DOHH2 (cell line): ENCODE results near the gene RHEX.

Experiments
- H3F3A ChIP-seq: fragments of 200-600 bp; sonication (generic), shearing (Covaris generic); 2 replicates; pipeline ENCODE4 v1.6.0; 2016; ENCODE audit warnings: antibody characterized with exemption, mild to moderate bottlenecking; ENCODE audit not compliant: control insufficient read depth, insufficient read depth
- H3K27ac ChIP-seq: fragments of 200-600 bp; sonication (generic); 2 replicates; pipeline ENCODE4 v1.5.1; 2014; ENCODE audit warnings: low read depth, mild to moderate bottlenecking, low read length, moderate library complexity
- H3K27me3 ChIP-seq: fragments of 200-600 bp; sonication (generic); 2 replicates; pipeline ENCODE4 v1.6.1; 2014; ENCODE audit warnings: mild to moderate bottlenecking, low read length, mixed read lengths; ENCODE audit not compliant: control insufficient read depth
- H3K36me3 ChIP-seq: fragments of 200-600 bp; sonication (generic); 2 replicates; pipeline ENCODE4 v1.6.1; 2014; ENCODE audit warnings: mild to moderate bottlenecking, low read length, moderate library complexity, mixed read lengths; ENCODE audit not compliant: control insufficient read depth
- H3K4me1 ChIP-seq: fragments of 200-600 bp; sonication (generic); 2 replicates; pipeline ENCODE4 v1.6.1; 2014; ENCODE audit warnings: mild to moderate bottlenecking, low read length, mixed read lengths; ENCODE audit not compliant: control insufficient read depth
- H3K4me2 ChIP-seq: fragments of 200-600 bp; sonication (generic); 2 replicates; pipeline ENCODE4 v1.6.0; 2014; ENCODE audit warnings: mild to moderate bottlenecking, low read length, moderate library complexity
- H3K4me3 ChIP-seq: fragments of 200-600 bp; sonication (generic); 2 replicates; pipeline ENCODE4 v1.5.1; 2014; ENCODE audit warnings: mild to moderate bottlenecking, low read length, mixed read lengths
- H3K79me2 ChIP-seq: fragments of 200-600 bp; sonication (generic); 2 replicates; pipeline ENCODE4 v1.6.1; 2014; ENCODE audit warnings: mild to moderate bottlenecking, low read length, mixed read lengths; ENCODE audit not compliant: control insufficient read depth
- H3K9me2 ChIP-seq: fragments of 200-600 bp; sonication (generic); replicated peaks from 2 replicates; pipeline ENCODE4 v1.6.1; 2014; ENCODE audit warnings: mild to moderate bottlenecking, low read length, mixed read lengths; ENCODE audit not compliant: control insufficient read depth
- H3K9me3 ChIP-seq: fragments of 200-600 bp; sonication (generic); 2 replicates; pipeline ENCODE4 v1.6.1; 2014; ENCODE audit warnings: antibody characterized with exemption, low read length, mixed read lengths; ENCODE audit not compliant: control insufficient read depth, insufficient read depth
- H4K20me1 ChIP-seq: fragments of 200-600 bp; sonication (generic); 2 replicates; pipeline ENCODE4 v1.6.0; 2014; ENCODE audit warnings: low read depth, mild to moderate bottlenecking, antibody characterized with exemption, low read length, moderate library complexity; ENCODE audit not compliant: control insufficient read depth, insufficient read depth
- CTCF ChIP-seq: fragments of 200-600 bp; sonication (generic); IDR thresholded peaks from one replicate; pipeline ENCODE4 v1.5.1; 2014; ENCODE audit warnings: antibody characterized with exemption, mild to moderate bottlenecking, low read depth, low read length; ENCODE audit not compliant: poor library complexity, severe bottlenecking
- EZH2phosphoT487 ChIP-seq: fragments of 200-600 bp; sonication (generic); IDR thresholded peaks from 2 replicates; pipeline ENCODE4 v1.6.1; 2017; ENCODE audit warnings: borderline replicate concordance, mild to moderate bottlenecking, antibody characterized with exemption, low read length, moderate library complexity, mixed read lengths

The RHEX gene

GRCh38 chr1:206005234-206005633, 47.7 kb upstream of the RHEX start:
- H3K36me3 ChIP-seq, result no peaks in the 10 kb centered on the region
- H3K4me1 ChIP-seq, result no peaks in the 10 kb centered on the region
- H3K9me3 ChIP-seq, result no peaks in the 10 kb centered on the region
- no peaks in the 10 kb centered on the region for H3F3A ChIP-seq
- H4K20me1 ChIP-seq, result no peaks in the 10 kb centered on the region
- no peaks in the 10 kb centered on the region for H3K79me2 ChIP-seq
- H3K4me3 ChIP-seq, result no peak overlapping the region
- no peak for TF ChIP-seq EZH2phosphoT487
- TF ChIP-seq CTCF, result no peak
- peaks cover 4% of the 10 kb centered on the region; the same call in 1 of the 2 replicates for H3K27me3 ChIP-seq
- H3K9me2 ChIP-seq, result no peaks in the 10 kb centered on the region
- H3K4me2 ChIP-seq, result no peak overlapping the region
- no peak overlapping the region for H3K27ac ChIP-seq

DNA sequence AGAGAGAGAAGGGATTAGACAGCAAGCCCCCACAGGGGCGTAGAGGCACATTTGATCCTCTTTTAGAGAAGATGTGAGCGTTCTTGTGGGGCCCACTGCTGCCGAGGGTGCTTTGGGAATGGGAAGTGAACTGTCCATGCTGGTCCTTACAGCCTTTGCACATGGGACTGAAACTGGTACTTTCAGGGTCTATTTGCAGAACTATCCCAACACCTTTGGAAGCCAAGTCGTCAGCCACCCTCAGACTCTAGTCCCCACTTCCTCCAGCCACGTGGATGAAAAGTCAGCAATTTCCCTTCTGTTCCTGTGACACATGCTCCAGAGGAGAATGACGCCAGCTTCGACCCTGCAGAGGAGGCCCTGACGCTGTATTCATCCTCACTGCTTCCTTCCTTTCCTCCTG, 47.2 kb upstream of the RHEX start:
- no peak overlapping the region for H3K27ac ChIP-seq
- TF ChIP-seq CTCF, result no peak
- no peak for TF ChIP-seq EZH2phosphoT487
- no peak overlapping the region for H3K4me3 ChIP-seq
- H3K36me3 ChIP-seq, result no peaks in the 10 kb centered on the region
- H4K20me1 ChIP-seq, result no peaks in the 10 kb centered on the region
- H3K4me1 ChIP-seq, result no peaks in the 10 kb centered on the region
- no peaks in the 10 kb centered on the region for H3K9me3 ChIP-seq
- H3K27me3 ChIP-seq, result peaks cover 4% of the 10 kb centered on the region; the same call in 1 of the 2 replicates
- no peaks in the 10 kb centered on the region for H3K9me2 ChIP-seq
- no peaks in the 10 kb centered on the region for H3F3A ChIP-seq
- H3K79me2 ChIP-seq, result no peaks in the 10 kb centered on the region
- no peak overlapping the region for H3K4me2 ChIP-seq

- Histone ChIP-seq H3K4me3 (no peak overlapping the region), H3F3A (no peaks in the 10 kb centered on the region), H3K27me3 (no peaks in the 10 kb centered on the region; the same call in 1 of the 2 replicates), H4K20me1 (no peaks in the 10 kb centered on the region), H3K4me1 (peaks cover 3% of the 10 kb centered on the region), H3K4me2 (no peak overlapping the region), H3K36me3 (no peaks in the 10 kb centered on the region), H3K9me2 (no peaks in the 10 kb centered on the region), H3K9me3 (no peaks in the 10 kb centered on the region), H3K27ac (no peak overlapping the region), H3K79me2 (no peaks in the 10 kb centered on the region)
- TF ChIP-seq CTCF (no peak), EZH2phosphoT487 (no peak)
Observed at GRCh38 chr1:206006946-206007345, 46.0 kb upstream of the RHEX start.
